Endodermal cell (in vitro differentiated cells): ENCODE data around the gene MPP1. TPM values are rescaled to one million over a fixed set of nuclear protein-coding genes. Genes with fewer than 3 reads are reported as not detected.

Experiments
- DNase-seq: peaks from one replicate; pipeline ENCODE4 v3.0.0-alpha.2; 2017
- H3K27ac ChIP-seq: 2 replicates; pipeline ENCODE4 v1.5.1; 2013; ENCODE audit warnings: mild to moderate bottlenecking, low read depth, low read length, moderate library complexity
- H3K27me3 ChIP-seq: 2 replicates; pipeline ENCODE4 v1.6.1; 2013; ENCODE audit warnings: mild to moderate bottlenecking, low read length, moderate library complexity; ENCODE audit not compliant: insufficient read depth, control insufficient read depth, poor library complexity, severe bottlenecking
- H3K36me3 ChIP-seq: 2 replicates; pipeline ENCODE4 v1.7.0; 2013; ENCODE audit warnings: mild to moderate bottlenecking, low read length, moderate library complexity; ENCODE audit not compliant: control insufficient read depth, insufficient read depth
- H3K4me1 ChIP-seq: one replicate; pipeline ENCODE4 v1.7.0; 2013; ENCODE audit warnings: low read length; ENCODE audit not compliant: control insufficient read depth, insufficient read depth
- H3K4me3 ChIP-seq: 2 replicates; pipeline ENCODE4 v1.5.1; 2013; ENCODE audit warnings: mild to moderate bottlenecking, low read length, moderate library complexity
- H3K9ac ChIP-seq: 2 replicates; pipeline ENCODE4 v1.6.1; 2013; ENCODE audit warnings: mild to moderate bottlenecking, low read length, moderate library complexity; ENCODE audit not compliant: poor library complexity, severe bottlenecking; ENCODE audit errors: extremely low read depth
- H3K9me3 ChIP-seq: 2 replicates; pipeline ENCODE4 v1.6.1; 2013; ENCODE audit warnings: mild to moderate bottlenecking, low read length, moderate library complexity; ENCODE audit not compliant: control insufficient read depth
- H3K27ac Mint-ChIP-seq: 2 replicates; pipeline ENCODE4 v1.8.0; 2020; ENCODE audit warnings: mixed read lengths
- H3K27me3 Mint-ChIP-seq: 2 replicates; pipeline ENCODE4 v1.8.0; 2021; ENCODE audit warnings: mild to moderate bottlenecking, mixed read lengths; ENCODE audit not compliant: insufficient read depth
- H3K36me3 Mint-ChIP-seq: 2 replicates; pipeline ENCODE4 v1.8.0; 2020; ENCODE audit warnings: low read depth, mixed read lengths
- H3K4me1 Mint-ChIP-seq: 2 replicates; pipeline ENCODE4 v1.8.0; 2020; ENCODE audit warnings: mixed read lengths
- H3K4me3 Mint-ChIP-seq: 2 replicates; pipeline ENCODE4 v1.8.0; 2020; ENCODE audit warnings: mild to moderate bottlenecking, moderate library complexity, mixed read lengths
- H3K9me3 Mint-ChIP-seq: 2 replicates; pipeline ENCODE4 v1.8.0; 2020; ENCODE audit warnings: mild to moderate bottlenecking, mixed read lengths
- WGBS, 2 experiments: methylation state at CpG; one replicate each; pipeline versions ENCODE4 v1.1.5 to v1.1.7; 2013; ENCODE audit warnings: missing lambda C conversion rate in 2 of 2, mixed read lengths in 1 of 2; ENCODE audit not compliant: insufficient coverage in 1 of 2, insufficient read length in 1 of 2; 5-methylcytosine and 5-hydroxymethylcytosine counted together
- total RNA-seq, 2 donors: library from RNA; stranded (reverse); fragmentation: NEBNext Ultra II Directional in 1 of 2; extraction: Animal tissue kit (Norgen Biotek cat#: 25700) in 1 of 2; gene quantifications; 2 replicates in 1 of 2; 3 replicates in 1 of 2; pipeline ENCODE4 v1.2.1, GENCODE V29; 2021
- TF ChIP-seq, protein P1 (sequence below): fragments of 200-600 bp; sonication (generic); conservative IDR thresholded peaks from 2 replicates; pipeline ENCODE4 v1.5.0; 2021; ENCODE audit warnings: antibody characterized with exemption, mild to moderate bottlenecking

MPP1 gene
- total RNA-seq, 2 donors from 2014 or later, result 13.7 to 15.7 TPM

DNA sequence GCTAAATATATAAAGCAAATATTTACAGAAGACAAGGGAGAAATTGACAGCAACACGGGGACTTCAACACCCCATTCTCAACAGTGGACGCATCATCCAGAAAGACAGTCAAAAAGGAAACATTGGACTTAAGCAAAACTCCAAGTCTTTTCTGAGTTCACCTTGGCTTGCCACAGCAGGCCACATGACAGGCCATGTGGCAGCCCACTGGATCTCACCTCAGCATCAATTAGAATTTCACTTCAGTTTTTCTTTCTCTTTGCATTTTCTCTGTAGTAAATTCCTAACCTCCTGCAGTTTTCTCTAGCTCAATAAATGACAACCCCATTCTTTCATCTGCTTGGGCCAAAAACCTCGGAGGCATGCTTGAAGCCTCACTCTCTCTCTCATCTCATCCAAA, 16.7 kb upstream of the MPP1 start:
- Histone ChIP-seq H3K9ac (no peak overlapping the region), H3K4me3 (no peak overlapping the region), H3K27me3 (no peaks in the 10 kb centered on the region), H3K36me3 (no peaks in the 10 kb centered on the region), H3K9me3 (no peaks in the 10 kb centered on the region), H3K27ac (no peak overlapping the region), H3K4me1 (no peaks in the 10 kb centered on the region)
- no peak overlapping the region for H3K4me3 Mint-ChIP-seq
- TF ChIP-seq, protein P1, sequence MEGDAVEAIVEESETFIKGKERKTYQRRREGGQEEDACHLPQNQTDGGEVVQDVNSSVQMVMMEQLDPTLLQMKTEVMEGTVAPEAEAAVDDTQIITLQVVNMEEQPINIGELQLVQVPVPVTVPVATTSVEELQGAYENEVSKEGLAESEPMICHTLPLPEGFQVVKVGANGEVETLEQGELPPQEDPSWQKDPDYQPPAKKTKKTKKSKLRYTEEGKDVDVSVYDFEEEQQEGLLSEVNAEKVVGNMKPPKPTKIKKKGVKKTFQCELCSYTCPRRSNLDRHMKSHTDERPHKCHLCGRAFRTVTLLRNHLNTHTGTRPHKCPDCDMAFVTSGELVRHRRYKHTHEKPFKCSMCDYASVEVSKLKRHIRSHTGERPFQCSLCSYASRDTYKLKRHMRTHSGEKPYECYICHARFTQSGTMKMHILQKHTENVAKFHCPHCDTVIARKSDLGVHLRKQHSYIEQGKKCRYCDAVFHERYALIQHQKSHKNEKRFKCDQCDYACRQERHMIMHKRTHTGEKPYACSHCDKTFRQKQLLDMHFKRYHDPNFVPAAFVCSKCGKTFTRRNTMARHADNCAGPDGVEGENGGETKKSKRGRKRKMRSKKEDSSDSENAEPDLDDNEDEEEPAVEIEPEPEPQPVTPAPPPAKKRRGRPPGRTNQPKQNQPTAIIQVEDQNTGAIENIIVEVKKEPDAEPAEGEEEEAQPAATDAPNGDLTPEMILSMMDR, result no peak
- H3K4me1 Mint-ChIP-seq, result peaks cover 6% of the 10 kb centered on the region
- no peak overlapping the region for H3K27ac Mint-ChIP-seq
- H3K36me3 Mint-ChIP-seq, result peaks cover 1% of the 10 kb centered on the region
- no peaks in the 10 kb centered on the region for H3K27me3 Mint-ChIP-seq
- WGBS, 2 experiments, result 66% methylated on average over 3 of the region's 3 CpGs; no CpG with 5 or more reads in 1 of the 2 experiments
- H3K9me3 Mint-ChIP-seq, result peaks cover 51% of the 10 kb centered on the region
- no peak for DNase-seq

DNA sequence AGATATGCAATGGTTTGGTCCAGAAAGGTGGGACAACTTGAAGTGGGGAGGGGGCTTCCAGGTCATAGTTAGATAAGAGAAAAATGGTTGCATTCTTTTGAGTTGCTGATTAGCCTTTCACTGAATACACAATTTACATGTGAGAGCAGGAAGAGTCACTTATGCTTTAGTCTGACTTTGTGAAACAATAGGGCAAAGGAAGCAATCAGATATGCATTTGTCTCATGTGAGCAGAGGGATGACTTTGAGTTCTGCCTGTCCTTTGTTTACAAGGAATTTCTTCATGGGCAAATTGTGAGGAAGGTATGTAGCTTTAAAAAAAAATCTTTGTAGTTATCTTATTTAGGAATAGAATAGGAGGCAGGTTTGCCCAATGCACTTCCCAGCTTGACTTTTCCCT, 16.2 kb upstream of the MPP1 start:
- H3K27me3 Mint-ChIP-seq, result no peaks in the 10 kb centered on the region
- H3K9ac ChIP-seq, result no peak overlapping the region
- peaks cover 6% of the 10 kb centered on the region for H3K4me1 Mint-ChIP-seq
- no peak overlapping the region for H3K27ac ChIP-seq
- H3K4me3 Mint-ChIP-seq, result no peak overlapping the region
- H3K36me3 ChIP-seq, result no peaks in the 10 kb centered on the region
- peaks cover 2% of the 10 kb centered on the region for H3K36me3 Mint-ChIP-seq
- no peak for DNase-seq
- no peaks in the 10 kb centered on the region for H3K9me3 ChIP-seq
- H3K4me1 ChIP-seq, result no peaks in the 10 kb centered on the region
- H3K27ac Mint-ChIP-seq, result peak overlapping the region; percentile 74
- H3K9me3 Mint-ChIP-seq, result peaks cover 53% of the 10 kb centered on the region
- no peak overlapping the region for H3K4me3 ChIP-seq
- H3K27me3 ChIP-seq, result no peaks in the 10 kb centered on the region
- TF ChIP-seq, protein P1, result no peak

DNA sequence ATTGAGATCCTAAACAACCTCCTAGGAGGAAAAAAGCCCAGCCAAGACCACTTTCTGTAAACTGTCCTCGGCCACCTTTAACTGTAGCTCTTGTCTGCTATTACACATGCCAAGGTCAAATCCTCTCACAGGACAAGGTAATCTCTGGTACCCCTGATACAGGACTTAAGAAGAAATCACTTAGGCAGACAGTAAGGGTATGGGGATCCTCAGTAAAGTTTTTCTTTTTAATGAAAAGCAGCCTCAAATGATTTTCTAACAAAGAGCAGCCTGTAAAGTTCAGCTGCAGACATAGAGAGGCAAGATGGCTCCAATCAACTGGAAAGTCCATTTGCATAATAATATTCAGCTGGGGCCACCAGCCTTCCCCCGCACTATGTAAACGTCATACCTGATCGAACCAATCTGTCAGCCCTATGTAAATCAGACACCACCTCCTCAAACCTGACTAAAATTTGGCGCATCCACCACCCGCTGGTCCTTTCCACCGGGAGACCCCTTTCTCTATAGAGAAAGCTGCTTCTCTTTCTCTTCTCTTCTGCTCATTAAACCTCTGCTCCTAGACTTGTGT, 14.6 kb upstream of the MPP1 start:
- H3K27ac ChIP-seq, result no peak overlapping the region
- Mint-ChIP-seq H3K36me3 (peaks cover 2% of the 10 kb centered on the region), H3K4me1 (peaks cover 6% of the 10 kb centered on the region), H3K27ac (no peak overlapping the region), H3K4me3 (no peak overlapping the region), H3K9me3 (peaks cover 57% of the 10 kb centered on the region), H3K27me3 (no peaks in the 10 kb centered on the region)
- WGBS, 2 experiments, result 72% methylated on average over 7 of the region's 7 CpGs; no CpG with 5 or more reads in 1 of the 2 experiments
- no peak for DNase-seq
- H3K27me3 ChIP-seq, result no peaks in the 10 kb centered on the region
- no peaks in the 10 kb centered on the region for H3K36me3 ChIP-seq
- no peak overlapping the region for H3K9ac ChIP-seq
- H3K4me3 ChIP-seq, result no peak overlapping the region
- TF ChIP-seq, protein P1, result no peak
- no peaks in the 10 kb centered on the region for H3K9me3 ChIP-seq
- no peaks in the 10 kb centered on the region for H3K4me1 ChIP-seq
